ENCODE data around the gene TIMM29.
"Not testable (repeated sequence)": the region's sequence is repeated elsewhere in the genome, so short reads cannot be mapped to it uniquely, and the experiment has no call there.

The TIMM29 gene

DNA sequence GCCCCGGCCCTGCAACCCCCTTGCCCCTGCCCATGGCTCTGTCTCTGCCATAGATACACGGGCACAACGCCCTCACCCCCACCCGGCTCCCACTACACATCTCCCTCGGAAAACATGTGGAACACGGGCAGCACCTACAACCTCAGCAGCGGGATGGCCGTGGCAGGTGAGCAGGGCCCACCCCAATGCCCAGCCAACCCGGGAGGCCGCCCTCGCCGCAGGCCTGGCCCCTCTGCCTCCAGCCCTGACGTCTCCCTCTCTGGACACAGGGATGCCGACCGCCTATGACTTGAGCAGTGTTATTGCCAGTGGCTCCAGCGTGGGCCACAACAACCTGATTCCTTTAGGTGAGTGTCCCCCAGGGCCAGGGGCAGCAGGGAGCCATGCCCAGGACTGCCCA is 7.8 kb upstream of the TIMM29 start:
- no peaks in the 10 kb centered on the region for H3K27me3 Mint-ChIP-seq (ENCODE audit: low read depth)
- no peaks in the 10 kb centered on the region for H3K4me1 Mint-ChIP-seq (ENCODE audit: low read depth)
- H3K36me3 Mint-ChIP-seq (ENCODE audit: low read depth) = peaks cover 9% of the 10 kb centered on the region
- H3K27ac Mint-ChIP-seq = no peak overlapping the region
- H3K4me3 Mint-ChIP-seq = no peak overlapping the region
- no peaks in the 10 kb centered on the region for H3K9me3 Mint-ChIP-seq

DNA sequence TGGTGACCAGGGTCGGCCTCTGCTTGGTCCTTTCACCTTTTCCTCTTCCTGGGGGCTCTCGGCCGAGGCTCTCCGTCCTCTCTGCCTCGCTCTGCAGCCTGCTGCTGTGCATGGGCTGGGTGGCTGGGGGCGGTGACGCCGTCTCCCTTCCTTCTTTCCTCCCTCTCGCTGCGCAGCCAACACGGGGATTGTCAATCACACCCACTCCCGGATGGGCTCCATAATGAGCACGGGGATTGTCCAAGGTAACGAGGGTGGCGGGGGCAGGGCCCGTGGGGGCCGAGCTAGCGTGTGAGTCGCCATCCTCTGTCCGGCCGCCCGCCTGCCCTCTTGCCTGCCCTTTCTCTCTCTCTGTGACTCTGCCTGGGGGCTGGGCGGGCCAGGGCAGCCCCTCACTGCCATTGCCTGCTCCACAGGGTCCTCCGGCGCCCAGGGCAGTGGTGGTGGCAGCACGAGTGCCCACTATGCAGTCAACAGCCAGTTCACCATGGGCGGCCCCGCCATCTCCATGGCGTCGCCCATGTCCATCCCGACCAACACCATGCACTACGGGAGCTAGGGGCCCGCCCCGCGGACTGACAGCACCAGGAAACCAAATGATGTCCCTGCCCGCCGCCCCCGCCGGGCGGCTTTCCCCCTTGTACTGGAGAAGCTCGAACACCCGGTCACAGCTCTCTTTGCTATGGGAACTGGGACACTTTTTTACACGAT is 7.3 kb upstream of the TIMM29 start:
- H3K36me3 Mint-ChIP-seq (ENCODE audit: low read depth) = peaks cover 9% of the 10 kb centered on the region

DNA sequence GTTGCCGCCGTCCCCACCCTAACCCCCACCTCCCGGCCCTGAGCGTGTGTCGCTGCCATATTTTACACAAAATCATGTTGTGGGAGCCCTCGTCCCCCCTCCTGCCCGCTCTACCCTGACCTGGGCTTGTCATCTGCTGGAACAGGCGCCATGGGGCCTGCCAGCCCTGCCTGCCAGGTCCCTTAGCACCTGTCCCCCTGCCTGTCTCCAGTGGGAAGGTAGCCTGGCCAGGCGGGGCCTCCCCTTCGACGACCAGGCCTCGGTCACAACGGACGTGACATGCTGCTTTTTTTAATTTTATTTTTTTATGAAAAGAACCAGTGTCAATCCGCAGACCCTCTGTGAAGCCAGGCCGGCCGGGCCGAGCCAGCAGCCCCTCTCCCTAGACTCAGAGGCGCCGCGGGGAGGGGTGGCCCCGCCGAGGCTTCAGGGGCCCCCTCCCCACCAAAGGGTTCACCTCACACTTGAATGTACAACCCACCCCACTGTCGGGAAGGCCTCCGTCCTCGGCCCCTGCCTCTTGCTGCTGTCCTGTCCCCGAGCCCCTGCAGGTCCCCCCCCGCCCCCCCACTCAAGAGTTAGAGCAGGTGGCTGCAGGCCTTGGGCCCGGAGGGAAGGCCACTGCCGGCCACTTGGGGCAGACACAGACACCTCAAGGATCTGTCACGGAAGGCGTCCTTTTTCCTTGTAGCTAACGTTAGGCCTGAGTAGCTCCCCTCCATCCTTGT is 6.5 kb upstream of the TIMM29 start:
- Mint-ChIP-seq H3K36me3 (ENCODE audit: low read depth) (peaks cover 9% of the 10 kb centered on the region), H3K27ac (no peak overlapping the region), H3K9me3 (no peaks in the 10 kb centered on the region), H3K4me3 (no peak overlapping the region), H3K4me1 (ENCODE audit: low read depth) (peaks cover under 1% of the 10 kb centered on the region), H3K27me3 (ENCODE audit: low read depth) (no peaks in the 10 kb centered on the region)

More for the DNA sequence above, 7.3 kb upstream of the TIMM29 start:
- no peaks in the 10 kb centered on the region for H3K9me3 Mint-ChIP-seq
- no peaks in the 10 kb centered on the region for H3K27me3 Mint-ChIP-seq (ENCODE audit: low read depth)
- H3K4me3 Mint-ChIP-seq = no peak overlapping the region
- no peaks in the 10 kb centered on the region for H3K4me1 Mint-ChIP-seq (ENCODE audit: low read depth)
- no peak overlapping the region for H3K27ac Mint-ChIP-seq

DNA sequence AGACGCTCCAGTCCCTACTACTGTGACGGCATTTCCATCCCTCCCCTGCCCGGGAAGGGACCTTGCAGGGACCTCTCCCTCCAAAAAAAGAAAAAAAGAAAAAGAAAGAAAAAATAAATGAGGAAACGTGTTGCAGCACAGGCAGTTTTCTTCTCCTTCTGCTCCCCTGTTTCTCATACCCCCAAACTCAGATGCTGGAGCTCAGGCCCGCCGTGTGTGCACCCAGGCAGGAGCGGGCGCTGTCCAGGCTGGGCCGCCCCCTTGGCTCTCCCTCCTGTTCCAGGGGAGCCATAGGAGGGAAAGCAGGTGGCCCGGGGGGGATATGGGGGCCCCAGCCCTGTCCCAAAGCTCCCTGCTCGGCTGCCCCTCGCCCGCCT is 6.0 kb upstream of the TIMM29 start:
- Mint-ChIP-seq H3K27me3 (ENCODE audit: low read depth) (no peaks in the 10 kb centered on the region), H3K4me1 (ENCODE audit: low read depth) (peaks cover 4% of the 10 kb centered on the region), H3K36me3 (ENCODE audit: low read depth) (peaks cover 9% of the 10 kb centered on the region), H3K4me3 (no peak overlapping the region), H3K27ac (no peak overlapping the region), H3K9me3 (no peaks in the 10 kb centered on the region)

DNA sequence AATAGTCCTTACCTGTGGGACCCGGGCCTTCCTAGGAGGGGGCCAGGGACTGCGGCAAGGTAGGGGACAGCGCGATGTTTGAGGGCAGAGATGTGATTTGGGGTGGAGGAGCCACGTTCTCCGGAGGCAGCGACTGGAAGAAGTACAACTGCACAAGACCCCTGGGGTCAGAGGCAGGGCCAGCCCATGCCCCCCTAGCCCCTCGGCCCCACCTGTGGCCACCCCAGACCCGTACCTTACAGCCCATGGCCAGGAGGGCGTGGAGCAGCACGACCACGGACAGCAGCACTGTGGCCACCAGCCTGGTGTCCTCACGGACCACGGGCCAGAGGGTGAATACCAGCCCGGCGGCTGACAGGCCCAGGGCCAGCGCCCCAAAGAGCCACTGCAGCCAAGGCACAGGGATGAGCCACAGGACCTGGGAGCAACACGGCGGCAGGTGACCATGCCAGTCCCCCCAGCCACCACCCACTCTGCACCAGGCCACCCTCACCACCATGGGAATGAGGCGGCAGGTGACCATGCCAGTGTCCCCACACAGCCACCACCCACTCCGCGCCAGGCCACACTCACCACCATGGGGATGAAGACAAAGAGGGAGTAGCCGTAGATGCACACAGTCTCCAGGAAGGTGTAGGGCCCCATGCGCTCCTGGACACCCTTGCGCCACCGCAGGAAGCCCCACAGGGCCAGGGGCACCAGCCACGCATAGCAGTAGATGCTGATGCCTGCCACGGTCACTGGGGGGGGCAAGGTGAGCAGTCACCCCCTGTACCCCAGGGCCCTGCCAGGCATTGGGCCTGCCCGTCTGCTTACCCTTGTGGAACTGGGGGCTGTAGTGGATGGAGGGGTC is 5.1 kb upstream of the TIMM29 start:
- H3K36me3 Mint-ChIP-seq (ENCODE audit: low read depth) = peaks cover 10% of the 10 kb centered on the region
- H3K4me1 Mint-ChIP-seq (ENCODE audit: low read depth) = peaks cover 4% of the 10 kb centered on the region
- no peaks in the 10 kb centered on the region for H3K27me3 Mint-ChIP-seq (ENCODE audit: low read depth)
- H3K9me3 Mint-ChIP-seq = no peaks in the 10 kb centered on the region
- H3K4me3 Mint-ChIP-seq = no peak overlapping the region
- no peak overlapping the region for H3K27ac Mint-ChIP-seq

DNA sequence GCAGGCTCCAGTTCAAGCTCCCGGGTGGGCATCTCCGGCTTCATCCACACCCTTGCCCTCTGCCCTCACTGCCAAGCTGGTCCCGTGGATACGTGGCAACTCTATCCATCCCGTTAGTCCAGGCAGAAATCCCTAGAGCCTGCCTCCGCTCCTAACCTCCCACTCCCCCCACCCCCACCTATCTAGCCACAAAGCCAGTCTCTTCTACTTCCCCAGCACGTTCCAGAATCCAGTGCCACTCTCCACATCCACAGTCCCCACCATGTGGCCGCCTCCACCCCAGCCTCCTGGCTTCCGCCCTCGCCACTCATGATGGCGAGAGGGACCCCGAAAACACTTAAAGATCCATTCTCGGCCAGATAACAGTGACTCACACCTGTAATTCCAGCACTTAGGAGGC is 4.0 kb upstream of the TIMM29 start:
- Mint-ChIP-seq H3K9me3 (no peaks in the 10 kb centered on the region), H3K4me3 (no peak overlapping the region), H3K36me3 (ENCODE audit: low read depth) (peaks cover 10% of the 10 kb centered on the region), H3K27ac (no peak overlapping the region), H3K4me1 (ENCODE audit: low read depth) (peaks cover 7% of the 10 kb centered on the region), H3K27me3 (ENCODE audit: low read depth) (no peaks in the 10 kb centered on the region)

DNA sequence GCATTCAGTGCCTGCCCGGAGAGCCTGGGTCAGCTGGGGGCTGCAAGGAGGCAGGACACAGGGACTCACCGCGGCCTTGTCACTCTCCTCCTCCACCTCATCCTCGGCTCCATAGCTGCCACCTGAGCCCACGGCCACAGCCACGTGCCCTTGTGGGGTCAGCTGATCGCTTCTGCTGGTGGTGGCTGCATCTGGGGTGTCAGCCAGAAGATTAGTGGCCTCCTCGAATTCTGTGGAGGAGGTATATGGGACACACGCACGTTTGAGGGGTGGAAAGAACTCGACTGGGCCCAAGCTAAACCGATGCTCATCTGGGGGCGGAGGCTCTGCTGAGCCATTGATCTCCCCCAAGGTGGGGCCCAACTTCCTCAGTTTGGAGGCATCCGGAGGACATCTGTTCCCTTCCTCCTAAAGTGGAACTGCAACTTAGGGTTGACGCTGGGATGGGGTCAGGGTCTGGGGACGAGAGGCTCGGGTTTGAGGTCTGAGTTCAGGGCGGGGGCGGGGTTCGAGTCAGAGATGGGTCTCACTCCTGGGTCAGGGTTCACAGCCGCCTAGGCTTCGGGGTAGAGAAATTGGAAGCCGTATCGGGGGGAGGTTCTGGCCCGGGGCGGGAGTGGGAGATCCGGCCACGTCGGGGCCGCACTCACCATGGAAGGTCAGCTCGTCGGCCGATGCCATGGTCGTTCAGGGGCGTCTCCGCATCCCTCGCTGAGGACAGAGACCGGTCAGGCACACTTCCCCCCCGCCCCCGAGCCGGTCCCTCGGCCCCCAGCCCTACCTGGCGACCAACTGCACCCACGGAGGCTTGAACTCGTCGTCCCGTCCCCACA is 665 bp upstream of the TIMM29 start:
- Mint-ChIP-seq H3K27ac (peak overlapping the region; percentile 88), H3K9me3 (no peaks in the 10 kb centered on the region), H3K4me3 (peak overlapping the region; percentile 92), H3K36me3 (ENCODE audit: low read depth) (peaks cover 16% of the 10 kb centered on the region), H3K27me3 (ENCODE audit: low read depth) (no peaks in the 10 kb centered on the region), H3K4me1 (ENCODE audit: low read depth) (peaks cover 15% of the 10 kb centered on the region)

DNA sequence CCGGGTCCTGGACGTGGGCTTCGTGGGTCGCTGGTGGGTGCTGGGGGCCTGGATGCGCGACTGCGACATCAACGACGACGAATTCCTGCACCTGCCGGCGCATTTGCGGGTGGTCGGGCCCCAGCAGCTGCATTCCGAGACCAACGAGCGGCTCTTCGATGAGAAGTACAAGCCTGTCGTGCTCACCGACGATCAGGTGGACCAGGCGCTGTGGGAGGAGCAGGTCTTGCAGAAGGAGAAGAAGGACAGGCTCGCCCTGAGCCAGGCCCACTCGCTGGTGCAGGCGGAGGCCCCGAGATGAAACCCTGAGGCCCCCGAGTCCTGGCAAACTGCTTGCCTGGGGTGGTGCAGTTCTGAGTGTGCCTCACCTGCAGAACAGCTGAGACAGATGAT is 787 bp downstream of the TIMM29 start:
- H3K27ac Mint-ChIP-seq = no peak overlapping the region
- H3K27me3 Mint-ChIP-seq (ENCODE audit: low read depth) = no peaks in the 10 kb centered on the region
- H3K4me1 Mint-ChIP-seq (ENCODE audit: low read depth) = peaks cover 15% of the 10 kb centered on the region
- no peaks in the 10 kb centered on the region for H3K9me3 Mint-ChIP-seq
- peak overlapping the region; percentile 72 for H3K4me3 Mint-ChIP-seq
- H3K36me3 Mint-ChIP-seq (ENCODE audit: low read depth) = peaks cover 14% of the 10 kb centered on the region

DNA sequence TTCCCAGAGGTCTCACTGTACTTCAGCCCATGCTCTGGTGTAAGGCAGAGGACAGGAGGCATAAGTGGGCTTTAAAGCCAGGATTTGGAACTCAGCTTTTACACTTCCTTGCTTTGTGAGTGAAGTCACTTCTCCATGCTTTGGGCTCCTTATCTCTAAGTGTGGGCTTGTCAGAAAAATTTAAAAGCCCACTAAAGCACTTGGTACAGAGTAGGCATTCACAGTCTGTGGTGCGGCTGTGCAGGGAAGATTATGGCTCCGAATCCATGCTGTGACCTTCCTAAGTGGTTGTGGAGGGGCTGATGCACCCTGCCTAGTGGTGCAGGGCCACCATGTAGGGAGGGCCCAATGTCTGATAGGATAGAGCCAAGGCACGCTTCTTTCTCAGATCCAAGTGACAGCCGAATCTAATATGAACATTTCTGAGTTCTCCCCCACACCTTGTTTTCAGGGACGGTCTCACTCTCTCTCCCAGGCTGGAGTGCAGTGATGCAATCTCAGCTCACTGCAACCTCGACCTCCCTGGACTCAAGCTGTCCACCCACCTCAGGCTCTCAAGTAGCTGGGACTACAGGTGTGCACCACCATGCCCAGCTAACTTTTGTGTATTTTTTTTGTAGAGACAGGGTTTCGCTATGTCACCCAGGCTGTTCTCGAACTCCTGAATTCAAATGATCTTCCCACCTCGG is 6.9 kb downstream of the TIMM29 start:
- Mint-ChIP-seq H3K27ac (no peak overlapping the region), H3K4me1 (ENCODE audit: low read depth) (peaks cover 7% of the 10 kb centered on the region), H3K9me3 (no peaks in the 10 kb centered on the region)

DNA sequence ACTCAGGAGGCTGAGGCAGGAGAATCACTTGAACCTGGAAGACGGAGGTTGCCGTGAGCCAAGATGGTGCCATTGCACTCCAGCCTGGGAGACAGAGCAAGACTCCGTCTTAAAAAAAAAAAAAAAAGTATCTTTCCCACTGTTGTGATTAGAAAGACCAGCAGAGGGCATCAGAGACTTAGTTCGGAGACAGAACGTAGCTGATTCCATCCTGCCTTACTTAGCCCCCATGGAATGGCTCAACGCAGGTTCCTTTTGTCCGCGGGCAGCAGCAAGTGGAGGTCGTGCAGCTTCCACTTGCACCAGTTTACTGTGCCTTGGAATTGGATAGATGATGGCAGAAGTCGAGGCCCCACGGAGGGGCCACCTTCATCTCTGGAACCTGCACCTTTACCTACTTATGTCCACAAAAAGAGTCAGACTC is 8.1 kb downstream of the TIMM29 start:
- Mint-ChIP-seq H3K27ac (no peak overlapping the region), H3K9me3 (no peaks in the 10 kb centered on the region), H3K27me3 (ENCODE audit: low read depth) (no peaks in the 10 kb centered on the region), H3K4me3 (no peak overlapping the region), H3K36me3 (ENCODE audit: low read depth) (peaks cover 4% of the 10 kb centered on the region), H3K4me1 (ENCODE audit: low read depth) (peaks cover 5% of the 10 kb centered on the region)

More for the DNA sequence above, 6.9 kb downstream of the TIMM29 start:
- Mint-ChIP-seq H3K27me3 (ENCODE audit: low read depth) (no peaks in the 10 kb centered on the region), H3K4me3 (no peak overlapping the region), H3K36me3 (ENCODE audit: low read depth) (peaks cover 7% of the 10 kb centered on the region)

DNA sequence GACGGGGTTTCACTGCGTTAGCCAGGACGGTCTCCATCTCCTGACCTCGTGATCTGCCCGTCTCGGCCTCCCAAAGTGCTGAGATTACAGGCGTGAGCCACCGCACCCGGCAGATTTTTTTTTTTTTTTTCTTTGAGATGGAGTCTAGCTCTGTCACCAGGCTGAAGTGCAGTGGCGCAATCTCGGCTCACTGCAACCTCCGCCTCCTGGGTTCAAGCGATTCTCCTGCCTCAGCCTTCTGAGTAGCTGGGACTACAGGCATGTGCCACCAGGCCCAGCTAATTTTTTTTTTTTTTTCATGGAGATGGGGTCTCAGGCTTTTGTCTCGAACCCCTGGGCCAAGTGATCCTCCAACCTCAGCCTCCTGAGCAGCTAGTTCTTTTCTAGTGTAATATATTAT is 13.0 kb downstream of the TIMM29 start:
- not testable (repeated sequence) for H3K27ac Mint-ChIP-seq; H3K27me3 Mint-ChIP-seq (ENCODE audit: low read depth); H3K4me3 Mint-ChIP-seq; H3K9me3 Mint-ChIP-seq; H3K36me3 Mint-ChIP-seq (ENCODE audit: low read depth); H3K4me1 Mint-ChIP-seq (ENCODE audit: low read depth)

DNA sequence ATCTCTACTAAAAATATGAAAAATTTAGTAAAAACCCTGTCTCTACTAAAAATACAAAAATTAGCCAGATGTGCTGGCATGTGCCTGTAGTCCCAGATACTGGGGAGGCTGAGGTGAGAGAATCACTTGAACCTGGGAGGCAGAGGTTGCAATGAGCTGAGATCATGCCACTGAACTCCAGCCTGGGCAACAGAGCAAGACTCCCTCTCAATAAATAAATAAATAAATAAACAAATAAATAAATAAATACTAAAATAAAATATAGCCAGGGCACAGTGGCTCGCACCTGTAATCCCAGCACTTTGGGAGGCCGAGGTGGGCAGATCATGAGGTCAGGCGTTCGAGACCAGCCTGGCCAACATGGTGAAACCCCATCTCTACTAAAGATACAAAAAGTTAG is 14.8 kb downstream of the TIMM29 start:
- not testable (repeated sequence) for H3K27me3 Mint-ChIP-seq (ENCODE audit: low read depth); H3K36me3 Mint-ChIP-seq (ENCODE audit: low read depth); H3K9me3 Mint-ChIP-seq; H3K4me3 Mint-ChIP-seq; H3K4me1 Mint-ChIP-seq (ENCODE audit: low read depth); H3K27ac Mint-ChIP-seq

DNA sequence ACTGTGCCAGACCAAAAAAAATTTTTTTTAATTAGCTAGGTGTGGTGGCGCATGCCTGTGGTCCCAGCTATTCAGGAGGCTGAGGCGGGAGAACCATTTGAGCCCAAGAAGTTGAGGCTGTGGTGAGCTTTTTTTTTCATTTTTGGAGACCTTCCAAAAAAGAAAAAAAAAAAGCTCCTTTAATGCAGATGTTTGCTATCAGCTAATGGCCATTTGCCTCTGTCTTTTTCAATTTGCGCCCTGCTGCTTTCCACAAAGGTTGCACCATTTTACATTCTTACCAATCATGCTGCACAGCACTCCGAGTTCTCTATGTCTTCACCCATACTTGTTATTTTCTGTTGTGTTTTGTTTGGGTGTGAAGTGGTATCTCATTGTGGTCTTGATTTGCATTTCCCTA is 16.7 kb downstream of the TIMM29 start:
- Mint-ChIP-seq H3K4me1 (ENCODE audit: low read depth) (peaks cover 2% of the 10 kb centered on the region), H3K36me3 (ENCODE audit: low read depth) (no peaks in the 10 kb centered on the region), H3K27ac (no peak overlapping the region), H3K4me3 (no peak overlapping the region), H3K27me3 (ENCODE audit: low read depth) (no peaks in the 10 kb centered on the region), H3K9me3 (no peaks in the 10 kb centered on the region)
